MM.1S (cell line): Measurements from ENCODE around the gene C14orf132.

ENCODE experiments used
- DNase-seq: peaks from one replicate; pipeline ENCODE4 v3.0.0-alpha.2; 2015
- H2AFZ ChIP-seq: fragments of 300-600 bp; sonication (generic); 2 replicates; pipeline ENCODE4 v1.6.0; 2016; ENCODE audit warnings: antibody characterized with exemption, low read length
- H3F3A ChIP-seq: fragments of 300-600 bp; sonication (generic); 2 replicates; pipeline ENCODE4 v1.6.1; 2016; ENCODE audit warnings: mild to moderate bottlenecking, antibody characterized with exemption, low read length, moderate library complexity, mixed read lengths; ENCODE audit not compliant: insufficient read depth
- H3K27ac ChIP-seq: fragments of 300-600 bp; sonication (generic); 2 replicates; pipeline ENCODE4 v1.5.1; 2016; ENCODE audit warnings: mild to moderate bottlenecking, low read length
- H3K27me3 ChIP-seq: fragments of 300-600 bp; sonication (generic); replicated peaks from 2 replicates; pipeline ENCODE4 v1.6.0; 2016; ENCODE audit warnings: low read length; ENCODE audit not compliant: insufficient read depth
- H3K36me3 ChIP-seq: fragments of 300-600 bp; sonication (generic); replicated peaks from 2 replicates; pipeline ENCODE4 v1.6.1; 2016; ENCODE audit warnings: mild to moderate bottlenecking, low read length, mixed read lengths; ENCODE audit not compliant: insufficient read depth
- H3K4me1 ChIP-seq: fragments of 300-600 bp; sonication (generic); 2 replicates; pipeline ENCODE4 v1.6.1; 2016; ENCODE audit warnings: low read length, mixed read lengths
- H3K4me2 ChIP-seq: fragments of 300-600 bp; sonication (generic); 2 replicates; pipeline ENCODE4 v1.6.0; 2016; ENCODE audit warnings: low read depth, low read length
- H3K4me3 ChIP-seq: fragments of 300-600 bp; sonication (generic); 2 replicates; pipeline ENCODE4 v1.5.1; 2016; ENCODE audit warnings: low read length, mixed read lengths
- H3K79me2 ChIP-seq: fragments of 300-600 bp; sonication (generic); 2 replicates; pipeline ENCODE4 v1.6.1; 2016; ENCODE audit warnings: mixed run types, low read length, mixed read lengths
- H3K9ac ChIP-seq: fragments of 300-600 bp; sonication (generic); 2 replicates; pipeline ENCODE4 v1.6.1; 2016; ENCODE audit warnings: low read length, mixed read lengths
- H3K9me2 ChIP-seq: fragments of 300-600 bp; sonication (generic); replicated peaks from 2 replicates; pipeline ENCODE4 v1.6.1; 2016; ENCODE audit warnings: mild to moderate bottlenecking, low read length, mixed read lengths; ENCODE audit not compliant: insufficient read depth
- H3K9me3 ChIP-seq: fragments of 300-600 bp; sonication (generic); replicated peaks from 2 replicates; pipeline ENCODE4 v1.6.1; 2016; ENCODE audit warnings: mild to moderate bottlenecking, low read length, mixed read lengths; ENCODE audit not compliant: insufficient read depth
- H4K20me1 ChIP-seq: fragments of 300-600 bp; sonication (generic); 2 replicates; pipeline ENCODE4 v1.6.1; 2016; ENCODE audit warnings: mild to moderate bottlenecking, low read length, moderate library complexity, mixed read lengths; ENCODE audit not compliant: insufficient read depth
- CTCF ChIP-seq: fragments of 300-600 bp; sonication (generic); IDR thresholded peaks from 2 replicates; pipeline ENCODE4 v1.5.1; 2016; ENCODE audit warnings: antibody characterized with exemption, low read length, mixed read lengths
- EZH2 ChIP-seq: fragments of 300-600 bp; sonication (generic); optimal IDR thresholded peaks from 2 replicates; pipeline ENCODE3; 2017; ENCODE audit warnings: low read depth, mild to moderate bottlenecking, antibody characterized with exemption, low read length, mixed read lengths
- EZH2phosphoT487 ChIP-seq: fragments of 300-600 bp; sonication (generic); IDR thresholded peaks from 2 replicates; pipeline ENCODE4 v1.6.1; 2018; ENCODE audit warnings: antibody characterized with exemption, low read length

Gene C14orf132

GRCh38 chr14:96121660-96122395 is 82.7 kb downstream of the C14orf132 start:
- Histone ChIP-seq H2AFZ (no peak overlapping the region), H3K79me2 (no peaks in the 10 kb centered on the region), H4K20me1 (no peaks in the 10 kb centered on the region), H3K9me3 (no peaks in the 10 kb centered on the region), H3F3A (no peaks in the 10 kb centered on the region), H3K36me3 (no peaks in the 10 kb centered on the region), H3K4me2 (no peak overlapping the region), H3K27ac (no peak overlapping the region), H3K27me3 (no peaks in the 10 kb centered on the region), H3K9ac (no peak overlapping the region), H3K4me3 (no peak overlapping the region), H3K9me2 (no peaks in the 10 kb centered on the region), H3K4me1 (no peaks in the 10 kb centered on the region)
- no peak for DNase-seq
- TF ChIP-seq CTCF (no peak), EZH2phosphoT487 (no peak), EZH2 (no peak)

GRCh38 chr14:96122496-96122895 is 83.3 kb downstream of the C14orf132 start:
- Histone ChIP-seq H3K36me3 (no peaks in the 10 kb centered on the region), H3K27ac (no peak overlapping the region), H3K79me2 (no peaks in the 10 kb centered on the region), H3K4me3 (no peak overlapping the region), H3F3A (no peaks in the 10 kb centered on the region), H2AFZ (no peak overlapping the region), H3K9me2 (no peaks in the 10 kb centered on the region), H3K4me1 (no peaks in the 10 kb centered on the region), H3K9ac (no peak overlapping the region), H4K20me1 (no peaks in the 10 kb centered on the region), H3K4me2 (no peak overlapping the region), H3K9me3 (no peaks in the 10 kb centered on the region), H3K27me3 (no peaks in the 10 kb centered on the region)
- TF ChIP-seq EZH2 (no peak), EZH2phosphoT487 (no peak), CTCF (no peak)
- DNase-seq: no peak

- H3K36me3 ChIP-seq: no peaks in the 10 kb centered on the region
- no peak overlapping the region for H2AFZ ChIP-seq
- no peak for TF ChIP-seq CTCF
- no peak for TF ChIP-seq EZH2phosphoT487
- no peak for TF ChIP-seq EZH2
- no peaks in the 10 kb centered on the region for H4K20me1 ChIP-seq
- no peaks in the 10 kb centered on the region for H3K9me3 ChIP-seq
- H3K4me3 ChIP-seq: no peak overlapping the region
- no peaks in the 10 kb centered on the region for H3K4me1 ChIP-seq
- H3K4me2 ChIP-seq: no peak overlapping the region
- H3F3A ChIP-seq: no peaks in the 10 kb centered on the region
- H3K27ac ChIP-seq: no peak overlapping the region
- H3K27me3 ChIP-seq: no peaks in the 10 kb centered on the region
- H3K9ac ChIP-seq: no peak overlapping the region
- H3K79me2 ChIP-seq: no peaks in the 10 kb centered on the region
- DNase-seq: no peak
- H3K9me2 ChIP-seq: no peaks in the 10 kb centered on the region
Observed at GRCh38 chr14:96125536-96125935, 86.4 kb downstream of the C14orf132 start.
